GM21447 (cell line): ENCODE data around the gene P2RX4.
"Not testable (repeated sequence)": the region's sequence is repeated elsewhere in the genome, so short reads cannot be mapped to it uniquely, and the experiment has no call there.

Source experiments
- ATAC-seq: cut with Tn5 transposase; IDR thresholded peaks from one replicate; pipeline ENCODE4 v1.9.1; 2021; ENCODE audit not compliant: unreplicated experiment

The P2RX4 gene

DNA sequence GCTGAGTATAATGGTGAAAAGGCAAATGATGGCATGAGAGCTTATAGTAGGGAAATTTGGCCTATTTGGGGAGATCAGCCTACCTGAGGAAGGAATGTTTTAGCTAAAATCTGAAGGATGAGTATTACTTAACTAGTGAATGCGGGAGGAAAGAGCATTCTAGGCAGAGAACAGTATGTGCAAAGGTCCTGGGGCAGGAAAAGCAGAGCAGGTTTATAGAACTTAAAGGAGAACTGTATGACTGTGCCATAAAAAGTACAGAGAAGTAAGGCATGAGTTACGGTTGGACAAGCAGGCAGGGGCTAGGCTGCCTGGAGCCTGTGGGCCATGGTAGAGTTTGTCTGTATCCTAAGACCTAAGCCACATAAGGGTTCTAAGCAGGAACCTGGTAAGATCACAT, 21.7 kb upstream of the P2RX4 start:
- no peak for ATAC-seq

DNA sequence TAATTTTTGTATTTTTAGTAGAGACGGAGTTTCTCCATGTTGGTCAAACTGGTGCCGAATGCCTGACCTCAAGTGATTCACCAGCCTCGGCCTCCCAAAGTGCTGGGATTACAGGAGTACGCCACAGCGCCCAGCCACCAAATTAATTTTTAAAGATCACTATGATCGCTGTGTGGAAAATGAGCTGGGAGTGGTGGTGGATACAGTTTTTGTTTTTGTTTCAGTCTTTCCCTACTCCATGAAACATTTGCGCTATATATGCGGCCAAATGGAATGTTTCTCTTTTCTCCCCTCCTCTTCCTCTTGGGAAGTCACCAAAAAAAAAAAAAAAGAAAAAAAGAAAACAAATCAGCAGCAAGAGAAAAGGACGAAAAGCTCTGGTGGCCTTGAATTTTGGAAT, 20.8 kb upstream of the P2RX4 start:
- no peak for ATAC-seq

DNA sequence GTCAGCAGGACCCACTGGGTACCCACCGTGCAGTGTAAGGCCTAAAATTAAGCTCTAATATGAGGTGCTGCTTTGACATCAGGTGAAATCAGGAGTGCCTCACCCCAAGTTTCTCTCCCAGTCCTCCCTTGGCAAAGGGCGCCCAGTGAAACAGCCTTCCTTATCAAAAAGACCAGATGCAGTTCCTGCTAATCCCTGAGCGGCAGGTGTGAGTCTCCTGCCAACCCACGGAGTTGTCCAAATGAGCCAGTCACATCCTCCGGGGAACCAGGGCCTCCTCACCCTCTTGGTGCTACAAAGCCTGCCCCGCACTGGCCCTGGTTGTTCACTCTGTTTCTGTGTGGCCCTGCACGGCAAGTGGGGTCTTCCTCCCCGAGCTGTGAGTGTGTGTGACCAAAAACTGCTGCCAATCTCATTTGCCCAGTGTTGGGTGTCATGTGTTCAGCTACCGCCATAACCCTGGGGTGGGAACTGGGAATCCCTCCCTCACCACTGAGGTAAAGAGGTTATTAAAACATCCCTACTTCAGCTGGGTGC, 20.2 kb upstream of the P2RX4 start:
- no peak for ATAC-seq

DNA sequence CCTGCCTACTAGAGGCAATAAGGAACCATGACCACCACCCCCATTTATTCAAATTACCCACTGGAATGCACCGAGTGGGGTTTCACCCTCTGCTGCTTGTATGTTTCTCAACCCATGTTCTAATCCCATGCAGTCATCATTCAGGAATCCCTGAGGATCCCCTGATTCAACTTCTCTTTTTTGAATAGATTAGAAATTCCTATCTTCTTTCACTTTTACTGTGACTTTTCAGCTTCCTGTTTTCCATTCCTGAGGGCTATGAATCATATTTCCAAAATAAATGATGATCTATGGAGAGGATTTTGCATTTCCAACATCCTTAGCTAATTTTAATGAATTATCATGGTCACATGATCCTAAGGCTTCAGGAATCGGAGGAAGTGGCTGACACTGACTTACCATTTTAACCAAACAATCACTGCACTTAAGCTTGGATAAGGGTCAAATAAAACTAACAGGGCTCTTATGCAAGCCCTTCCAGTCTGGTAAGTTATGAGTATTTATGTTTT, 19.4 kb upstream of the P2RX4 start:
- no peak for ATAC-seq

DNA sequence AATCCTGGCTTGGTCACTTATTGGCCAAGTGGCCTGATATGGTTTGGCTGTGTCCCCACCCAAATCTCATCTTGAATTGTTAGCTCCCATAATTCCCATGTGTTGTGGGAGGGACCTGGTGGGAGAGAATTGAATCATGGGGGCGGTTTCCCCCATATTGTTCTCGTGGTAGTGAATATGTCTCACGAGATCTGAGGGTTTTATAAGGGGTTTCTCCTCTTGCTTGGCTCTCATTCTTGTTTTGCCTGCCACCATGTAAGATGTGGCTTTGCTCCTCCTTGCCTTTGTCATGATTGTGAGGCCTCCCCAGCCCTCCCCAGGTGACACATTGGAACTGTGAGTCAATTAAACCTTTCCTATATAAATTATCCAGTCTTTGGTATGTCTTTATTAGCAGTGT, 18.8 kb upstream of the P2RX4 start:
- no peak for ATAC-seq

DNA sequence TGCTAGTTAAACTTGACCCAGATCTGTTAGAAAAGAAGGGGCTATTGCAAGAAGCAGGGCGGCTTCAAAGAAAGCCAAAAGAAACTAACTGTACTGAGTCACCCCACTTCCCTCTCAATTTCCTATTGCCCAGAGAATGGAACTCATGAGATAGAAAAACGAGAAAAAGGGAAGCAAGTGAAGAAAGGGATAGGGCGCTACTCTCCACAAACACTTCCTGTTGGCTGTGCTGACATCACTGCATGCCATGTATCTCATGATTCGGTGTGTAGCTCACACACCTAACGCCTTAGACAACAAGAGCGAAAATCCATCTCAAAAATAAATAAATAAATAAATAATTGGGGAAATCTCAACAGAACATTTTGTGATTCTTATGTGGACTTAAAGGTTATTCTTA, 13.0 kb upstream of the P2RX4 start:
- ATAC-seq: no peak

DNA sequence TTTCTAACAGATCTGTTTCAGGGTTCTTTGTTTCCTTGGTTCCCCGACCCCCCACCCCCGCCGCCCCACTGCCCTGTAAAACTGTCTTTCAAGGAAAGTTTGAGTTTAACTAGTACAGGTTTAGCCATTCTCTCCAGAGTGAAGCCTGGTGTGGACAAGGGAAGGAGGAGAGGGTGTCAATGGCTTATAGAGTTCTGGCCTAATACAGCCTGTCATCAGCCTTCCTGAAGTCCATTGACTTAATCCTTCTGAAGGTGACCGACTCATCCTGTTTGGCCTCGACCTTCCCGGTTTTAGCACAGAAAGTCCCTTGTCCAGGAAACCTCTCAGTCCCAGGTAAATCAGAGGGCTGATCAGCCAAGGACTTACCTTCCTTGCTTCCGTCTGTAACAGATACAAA, 11.0 kb upstream of the P2RX4 start:
- no peak for ATAC-seq

DNA sequence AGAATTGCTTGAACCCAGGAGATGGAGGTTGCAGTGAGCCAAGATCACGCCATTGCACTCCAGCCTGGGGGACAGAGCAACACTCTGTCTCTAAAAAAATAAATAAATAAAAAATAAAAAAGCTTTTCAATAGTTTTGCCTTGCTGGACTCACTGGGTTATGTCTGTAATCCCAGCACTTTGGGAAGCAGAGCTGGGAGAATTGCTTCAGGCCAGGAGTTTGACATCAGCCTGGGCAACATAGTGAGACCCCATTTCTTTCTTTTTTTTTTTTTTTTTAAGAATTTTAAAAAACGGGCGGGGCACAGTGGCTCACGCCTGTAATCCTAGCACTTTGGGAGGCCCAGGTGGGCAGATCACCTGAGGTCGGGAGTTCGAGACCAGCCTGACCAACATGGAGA, 8.8 kb upstream of the P2RX4 start:
- ATAC-seq: not testable (repeated sequence)

DNA sequence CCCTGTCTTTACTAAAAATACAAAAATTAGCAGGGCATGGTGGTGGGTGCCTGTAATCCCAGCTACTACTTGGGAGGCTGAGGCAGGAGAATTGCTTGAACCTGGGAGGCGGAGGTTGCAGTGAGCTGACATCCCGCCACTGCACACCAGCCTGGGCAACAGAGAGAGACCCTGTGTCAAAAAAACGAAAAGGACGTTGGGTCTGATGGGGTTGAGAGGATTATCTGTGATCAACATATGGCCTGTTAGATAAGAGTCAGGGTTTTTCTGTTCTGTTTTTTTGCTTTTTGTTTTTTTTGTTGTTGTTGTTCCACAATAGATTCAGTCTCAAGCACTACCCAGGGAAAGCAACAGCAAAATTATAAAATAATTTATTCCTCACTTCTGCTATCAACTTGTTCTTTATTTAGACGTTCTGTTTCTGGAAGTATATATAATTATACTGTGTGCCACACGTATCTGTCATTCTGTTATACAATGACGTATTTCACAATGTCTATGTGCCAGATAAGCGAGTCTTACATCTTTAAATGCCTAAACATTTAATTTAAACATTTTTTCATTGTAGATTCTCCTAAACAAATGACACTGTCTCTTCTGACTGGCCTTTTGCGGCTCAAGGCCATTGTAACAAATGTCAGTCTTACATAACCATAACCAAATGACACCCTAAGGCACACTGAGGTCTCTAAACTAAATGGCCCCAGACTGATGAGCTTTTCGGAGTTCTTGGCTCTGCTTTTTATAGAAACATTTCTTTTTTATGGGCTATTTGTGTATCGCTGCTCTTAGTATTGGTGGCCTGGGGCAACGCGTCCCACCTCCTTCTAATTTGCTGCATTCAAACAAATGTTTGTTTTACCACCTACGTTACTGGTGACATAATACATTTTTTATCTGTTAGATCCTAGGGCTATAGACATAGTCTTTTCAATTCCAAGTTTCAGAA, 7.2 kb upstream of the P2RX4 start:
- ATAC-seq: no peak

DNA sequence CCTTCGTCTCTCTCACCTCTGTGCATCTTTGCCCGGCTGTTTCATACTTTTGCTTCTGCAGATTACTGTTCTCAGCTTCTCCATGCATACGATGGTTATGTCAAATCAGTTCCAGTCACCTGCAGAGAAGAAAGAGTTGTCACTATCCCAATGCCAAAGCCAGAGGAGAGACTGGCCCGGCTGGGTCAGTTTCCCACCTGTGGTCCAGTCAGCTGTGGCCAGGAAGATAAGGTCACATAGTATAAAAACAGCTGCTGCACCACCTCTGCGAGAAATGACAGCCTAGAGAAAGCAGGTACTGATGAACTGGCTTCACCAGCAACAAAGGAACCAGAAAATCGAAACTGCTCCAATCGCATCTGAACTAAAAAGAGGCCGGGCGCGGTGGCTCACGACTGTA, 6.4 kb upstream of the P2RX4 start:
- no peak for ATAC-seq

DNA sequence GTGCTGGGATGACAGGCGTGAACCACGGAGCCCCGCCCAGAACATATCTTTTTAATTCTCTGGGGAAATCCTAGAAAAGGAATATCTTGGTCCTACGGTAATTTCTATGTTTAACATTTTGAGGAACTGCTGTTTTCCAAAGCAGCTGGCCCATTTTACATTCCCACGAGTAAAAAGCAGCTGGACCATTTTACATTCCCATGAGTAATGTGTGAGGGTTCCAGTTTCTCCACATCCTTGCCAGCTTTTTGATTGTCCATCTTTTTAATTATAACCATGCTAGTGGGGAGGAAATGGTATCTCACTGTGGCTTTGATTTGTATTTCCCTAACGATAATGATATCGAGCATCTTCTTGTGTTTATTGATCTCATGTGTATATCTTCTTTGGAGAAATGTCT, 4.4 kb upstream of the P2RX4 start:
- ATAC-seq: no peak

DNA sequence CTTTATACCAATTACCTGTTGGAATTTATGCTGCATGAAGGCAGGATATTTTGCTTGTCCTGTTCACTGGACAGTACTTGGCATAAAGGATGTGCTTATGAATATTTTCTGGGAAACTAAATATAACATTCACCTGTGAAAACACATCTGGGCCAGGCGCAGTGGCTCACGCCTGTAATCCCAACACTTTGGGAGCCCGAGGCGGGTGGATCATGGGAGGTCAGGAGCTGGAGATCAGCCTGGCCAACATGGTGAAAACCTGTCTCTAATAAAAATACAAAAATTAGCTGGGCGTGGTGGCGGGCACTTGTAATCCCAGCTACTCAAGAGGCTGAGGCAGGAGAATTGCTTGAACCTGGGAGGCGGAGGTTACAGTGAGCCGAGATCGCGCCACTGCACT, 1.4 kb upstream of the P2RX4 start:
- ATAC-seq: not testable (repeated sequence)

DNA sequence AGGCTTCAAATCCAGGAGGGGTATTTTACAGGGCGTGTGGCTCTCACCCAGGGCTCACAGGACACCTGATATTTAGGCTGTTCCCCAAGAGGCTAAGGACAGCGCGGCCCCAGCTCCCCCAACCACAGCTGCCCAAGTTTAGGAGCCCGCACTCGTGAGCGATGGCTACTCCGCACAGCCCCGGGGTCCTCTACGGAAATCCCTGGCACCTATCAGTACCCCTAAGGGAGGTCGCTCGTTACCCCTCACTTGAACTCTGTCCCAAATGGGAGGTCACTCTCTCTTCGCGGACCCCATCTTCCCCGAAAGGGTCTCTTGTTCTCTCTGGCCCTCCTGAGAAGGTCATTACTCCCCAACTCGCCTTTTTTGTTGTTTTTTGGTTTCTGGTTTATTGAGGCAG, 708 bp upstream of the P2RX4 start:
- no peak for ATAC-seq

DNA sequence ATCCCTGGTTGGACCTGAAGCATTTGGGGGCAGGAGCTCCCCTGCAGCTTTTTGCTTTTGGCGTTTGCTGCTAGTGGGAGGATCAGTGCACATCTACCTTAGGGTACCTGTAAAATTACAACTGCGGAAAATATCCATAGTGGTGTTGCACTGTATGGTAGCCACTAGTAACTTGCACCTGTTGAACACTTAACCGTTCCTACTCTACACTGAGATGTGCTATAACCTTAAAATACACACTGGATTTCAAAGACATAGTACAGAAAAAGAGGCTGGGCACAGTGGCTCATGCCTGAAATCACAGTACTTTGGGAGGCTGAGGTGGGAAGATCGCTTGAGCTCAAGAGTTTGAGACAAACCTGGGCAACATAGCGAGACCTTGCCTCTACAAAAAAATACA, 2.9 kb downstream of the P2RX4 start:
- ATAC-seq: no peak

DNA sequence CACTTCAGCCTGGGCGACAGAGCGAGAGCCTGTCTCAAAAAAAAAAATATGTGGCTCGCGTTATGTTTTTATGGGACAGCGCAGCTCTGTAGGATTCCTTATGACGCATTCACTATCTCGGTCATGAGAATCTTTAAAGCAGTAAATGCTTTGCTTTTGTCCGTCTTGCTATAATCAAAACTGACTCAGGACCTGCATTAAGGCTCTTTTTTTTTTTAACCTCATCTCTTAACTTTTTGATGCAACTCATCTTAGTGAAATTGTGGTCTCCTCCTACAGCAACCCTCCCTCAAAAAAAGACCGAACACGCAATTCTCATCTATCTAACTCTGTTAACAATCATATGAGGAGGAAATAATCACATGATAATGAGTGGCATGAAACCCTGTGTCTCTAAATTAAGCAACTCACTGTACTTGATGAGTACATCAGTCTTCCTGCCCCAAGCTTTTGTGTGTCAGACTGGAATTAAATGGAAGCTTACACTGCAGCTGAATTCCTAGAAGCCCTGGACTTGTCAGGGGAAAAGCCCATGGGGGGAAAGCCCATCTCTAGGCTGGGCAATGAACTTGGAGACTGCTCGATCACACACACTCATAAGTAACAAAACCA, 4.3 kb downstream of the P2RX4 start:
- ATAC-seq: no peak

DNA sequence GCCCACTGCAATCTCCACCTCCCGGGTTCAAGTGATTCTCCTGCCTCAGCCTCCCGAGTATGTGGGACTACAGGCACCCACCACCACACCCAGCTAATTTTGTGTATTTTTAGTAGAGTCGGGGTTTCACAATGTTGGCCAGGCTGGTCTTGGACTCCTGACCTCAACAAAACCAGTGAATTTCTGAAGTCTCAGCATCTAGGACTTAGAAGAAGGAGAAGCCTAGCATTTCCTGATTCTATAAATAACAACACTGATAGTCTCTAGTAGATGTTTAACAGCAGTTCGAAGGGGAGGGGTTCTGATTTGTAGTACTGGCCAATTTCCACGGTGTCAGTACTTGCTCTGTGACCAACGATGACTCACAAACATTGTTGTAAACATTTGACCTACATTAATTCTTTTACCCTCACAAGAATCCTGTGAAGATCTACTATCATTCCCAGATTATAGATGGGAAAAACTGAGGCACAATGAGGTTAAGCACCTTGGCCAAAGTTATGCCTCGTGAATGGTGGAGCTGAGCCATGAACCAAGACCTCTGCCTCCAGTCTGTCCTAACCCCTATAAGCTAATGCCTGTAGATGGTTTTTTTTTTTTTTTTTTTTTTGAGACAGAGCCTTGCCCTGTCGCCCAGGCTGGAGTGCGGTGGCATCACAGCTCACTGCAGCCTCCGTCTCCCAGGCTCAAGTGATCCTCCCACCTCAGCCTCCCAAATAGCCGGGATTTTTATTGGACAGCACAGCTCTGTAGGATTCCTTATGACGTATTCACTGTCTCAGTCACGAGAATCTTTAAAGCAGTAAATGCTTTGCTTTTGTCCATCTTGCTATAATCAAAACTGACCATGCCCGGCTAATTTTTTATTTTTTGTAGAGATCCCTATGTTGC, 5.2 kb downstream of the P2RX4 start:
- no peak for ATAC-seq

DNA sequence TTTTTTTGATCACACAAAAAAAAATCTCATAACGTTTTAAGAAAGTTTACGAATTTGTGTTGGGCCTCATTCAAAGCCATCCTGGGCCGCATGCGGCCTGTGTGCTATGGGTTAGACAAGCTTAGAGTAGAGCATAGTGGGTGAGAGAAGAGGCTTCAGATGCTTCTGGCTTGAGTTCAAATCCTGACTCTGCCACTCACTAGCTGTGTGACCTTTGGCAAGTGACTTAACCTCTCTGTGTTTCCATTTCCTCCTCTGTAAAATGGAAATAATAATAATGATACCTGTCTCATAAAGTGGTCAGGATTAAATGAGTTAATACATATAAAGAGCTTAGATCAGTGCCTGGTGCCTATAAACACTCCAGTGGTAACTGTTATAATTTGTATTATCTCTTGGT, 6.2 kb downstream of the P2RX4 start:
- ATAC-seq: no peak

DNA sequence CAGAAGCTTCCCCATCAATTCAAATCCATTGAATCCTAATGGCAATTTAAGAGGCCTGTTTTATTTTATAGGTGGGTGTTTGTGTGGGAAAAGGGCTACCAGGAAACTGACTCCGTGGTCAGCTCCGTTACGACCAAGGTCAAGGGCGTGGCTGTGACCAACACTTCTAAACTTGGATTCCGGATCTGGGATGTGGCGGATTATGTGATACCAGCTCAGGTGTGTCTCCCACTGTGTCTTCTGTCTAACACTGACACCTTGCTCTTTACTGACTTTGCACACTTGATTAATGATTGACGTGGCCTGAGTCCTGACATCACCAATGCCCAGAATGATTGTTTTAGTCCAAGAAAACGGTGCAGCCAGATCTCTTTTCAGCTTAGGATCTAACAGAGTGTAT, 7.1 kb downstream of the P2RX4 start:
- ATAC-seq: no peak

DNA sequence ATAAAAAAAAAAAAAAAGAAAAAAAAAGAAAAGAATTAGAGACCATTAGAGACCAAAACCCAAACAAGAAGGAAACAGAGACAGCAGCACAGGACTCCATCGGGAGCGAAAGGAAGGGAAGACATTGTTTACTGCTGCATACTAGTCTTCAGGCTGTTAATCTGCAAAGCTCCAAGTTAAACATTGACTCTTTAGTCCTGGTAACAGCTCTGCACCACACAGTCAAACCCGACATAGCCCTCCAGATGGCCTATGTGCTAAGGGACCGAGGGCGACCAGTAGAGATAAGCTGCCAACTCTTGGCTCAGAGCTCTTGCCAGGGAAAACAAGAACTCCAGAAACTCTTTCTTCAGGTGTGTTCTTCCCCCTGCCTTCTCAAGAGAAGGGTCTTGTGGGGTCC, 7.8 kb downstream of the P2RX4 start:
- ATAC-seq: no peak

DNA sequence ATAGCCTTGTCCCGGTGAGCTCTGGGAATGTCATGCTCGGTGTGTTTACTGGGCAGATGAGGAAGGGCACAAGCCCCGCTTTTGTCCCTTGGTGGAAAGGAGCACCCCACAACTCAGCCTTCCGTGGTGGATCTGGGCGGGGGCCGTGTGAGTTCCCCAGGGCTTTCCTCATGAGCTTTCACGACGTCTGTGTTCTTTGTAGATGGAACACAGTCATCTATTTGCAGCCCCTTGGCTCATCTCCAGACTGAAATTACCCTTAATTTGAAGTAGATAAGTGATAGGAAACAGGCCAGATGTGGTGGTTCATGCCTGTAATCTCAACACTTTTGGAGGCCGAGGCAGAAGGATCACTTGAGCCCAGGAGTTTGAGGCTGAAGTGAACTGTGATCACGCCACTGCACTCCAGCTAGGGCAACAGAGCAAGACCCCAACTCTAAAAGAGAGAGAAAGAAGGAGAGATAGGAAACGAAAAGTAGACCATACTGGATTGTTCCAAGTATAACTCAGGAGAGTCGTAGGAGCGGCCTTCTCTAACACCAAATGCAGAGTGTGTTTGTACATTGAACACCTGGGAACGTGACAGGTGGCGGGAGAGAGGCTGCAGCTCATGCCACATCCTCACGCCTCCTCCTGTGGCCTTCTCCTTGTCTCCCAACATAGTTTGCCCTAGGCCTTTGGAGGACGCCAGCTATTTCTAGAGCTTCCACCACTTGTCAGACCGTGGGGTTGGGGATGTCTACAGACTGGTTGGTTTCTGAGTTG, 8.8 kb downstream of the P2RX4 start:
- no peak for ATAC-seq
